ENCODE measurements around the gene TRIP12.
"Not testable (repeated sequence)": the region's sequence is repeated elsewhere in the genome, so short reads cannot be mapped to it uniquely, and the experiment has no call there.

The TRIP12 gene

GRCh38 chr2:229752970-229753729 is 168.7 kb downstream of the TRIP12 start:
- DNase-seq: no peak

- no peak for DNase-seq
These were observed 172.0 kb downstream of the TRIP12 start for GRCh38 chr2:229749779-229750178.

GRCh38 chr2:229748950-229749349 is 172.9 kb downstream of the TRIP12 start:
- no peak for DNase-seq

- DNase-seq: not testable (repeated sequence)
These were observed 179.1 kb downstream of the TRIP12 start for GRCh38 chr2:229742691-229743090.

GRCh38 chr2:229740279-229740678 is 181.5 kb downstream of the TRIP12 start:
- peak; percentile 74 for DNase-seq

GRCh38 chr2:229738024-229738625 is 183.7 kb downstream of the TRIP12 start:
- DNase-seq: no peak

- no peak for DNase-seq
These were observed 187.4 kb downstream of the TRIP12 start for GRCh38 chr2:229734410-229734809.

- no peak for DNase-seq
These were observed 188.1 kb downstream of the TRIP12 start for GRCh38 chr2:229733611-229734245.

GRCh38 chr2:229732897-229733296 is 188.9 kb downstream of the TRIP12 start:
- DNase-seq: no peak

GRCh38 chr2:229731916-229732315 is 189.9 kb downstream of the TRIP12 start:
- DNase-seq: peak; percentile 43

GRCh38 chr2:229731363-229731762 is 190.4 kb downstream of the TRIP12 start:
- DNase-seq: no peak

- DNase-seq: no peak
These were observed 193.4 kb downstream of the TRIP12 start for GRCh38 chr2:229728370-229728769.

- DNase-seq: no peak
These were observed 195.2 kb downstream of the TRIP12 start for GRCh38 chr2:229726643-229727042.

GRCh38 chr2:229725716-229726574 is 195.9 kb downstream of the TRIP12 start:
- DNase-seq: no peak

GRCh38 chr2:229723192-229723591 is 198.6 kb downstream of the TRIP12 start:
- not testable (repeated sequence) for DNase-seq

GRCh38 chr2:229719926-229720647 is 201.7 kb downstream of the TRIP12 start:
- DNase-seq: peak; percentile 24

- DNase-seq: no peak
These were observed 203.8 kb downstream of the TRIP12 start for GRCh38 chr2:229718057-229718456.

GRCh38 chr2:229715895-229716507 is 205.8 kb downstream of the TRIP12 start:
- DNase-seq: peak; percentile 53

GRCh38 chr2:229714736-229715541 is 206.9 kb downstream of the TRIP12 start:
- peak; percentile 24 for DNase-seq

GRCh38 chr2:229714080-229714735 is 207.6 kb downstream of the TRIP12 start, which contains the start of gene DNER:
Gene DNER (minus strand): TSS chr2:229714555. CDS start chr2:229714423, 132 bp downstream.
- no peak for DNase-seq

Data from hematopoietic multipotent progenitor cell treated with erythropoietin and hydrocortisone succinate and interleukin-3 and kit ligand, for 8 days (in vitro differentiated cells).